ENCODE data around the gene PRKCA.

PRKCA gene

GRCh38 chr17:66673668-66674276, 371.4 kb downstream of the PRKCA start:
- peak; percentile 89 for DNase-seq

- no peak for DNase-seq
Observed at GRCh38 chr17:66675273-66675990, 373.0 kb downstream of the PRKCA start.

- DNase-seq, result no peak
Observed at GRCh38 chr17:66675991-66676371, 373.6 kb downstream of the PRKCA start.

GRCh38 chr17:66676421-66676820, 374.0 kb downstream of the PRKCA start:
- no peak for DNase-seq

GRCh38 chr17:66677201-66677981, 375.0 kb downstream of the PRKCA start:
- DNase-seq, result no peak

- DNase-seq, result no peak
Observed at GRCh38 chr17:66678061-66678460, 375.6 kb downstream of the PRKCA start.

GRCh38 chr17:66678827-66679226, 376.4 kb downstream of the PRKCA start:
- DNase-seq, result no peak

GRCh38 chr17:66679631-66680517, 377.5 kb downstream of the PRKCA start:
- no peak for DNase-seq

GRCh38 chr17:66682283-66682682, 379.9 kb downstream of the PRKCA start:
- no peak for DNase-seq

GRCh38 chr17:66684261-66684660, 381.8 kb downstream of the PRKCA start:
- DNase-seq, result no peak

GRCh38 chr17:66684731-66685130, 382.3 kb downstream of the PRKCA start:
- no peak for DNase-seq

- no peak for DNase-seq
Observed at GRCh38 chr17:66686601-66687000, 384.2 kb downstream of the PRKCA start.

GRCh38 chr17:66687570-66688284, 385.3 kb downstream of the PRKCA start:
- no peak for DNase-seq

GRCh38 chr17:66689221-66689620, 386.8 kb downstream of the PRKCA start:
- no peak for DNase-seq

GRCh38 chr17:66690166-66690565, 387.8 kb downstream of the PRKCA start:
- DNase-seq, result no peak

- no peak for DNase-seq
Observed at GRCh38 chr17:66691644-66692420, 389.4 kb downstream of the PRKCA start.

GRCh38 chr17:66692421-66692690, 389.9 kb downstream of the PRKCA start:
- no peak for DNase-seq

- DNase-seq, result no peak
Observed at GRCh38 chr17:66695098-66695497, 392.7 kb downstream of the PRKCA start.

- no peak for DNase-seq
Observed at GRCh38 chr17:66698270-66698669, 395.9 kb downstream of the PRKCA start.

GRCh38 chr17:66701462-66701861, 399.0 kb downstream of the PRKCA start:
- no peak for DNase-seq

- no peak for DNase-seq
Observed at GRCh38 chr17:66702106-66702936, 399.9 kb downstream of the PRKCA start.

Measured in CD4-positive, alpha-beta T cell treated with Interleukin-4 for 4 hours (primary cell).